Superior temporal gyrus (tissue), 1 donor: ENCODE data around the gene ZDHHC22.

Experiments
- DNase-seq: peaks from one replicate; pipeline ENCODE4 v3.0.0-alpha.2; 2016; ENCODE audit errors: extremely low spot score

The ZDHHC22 gene

DNA sequence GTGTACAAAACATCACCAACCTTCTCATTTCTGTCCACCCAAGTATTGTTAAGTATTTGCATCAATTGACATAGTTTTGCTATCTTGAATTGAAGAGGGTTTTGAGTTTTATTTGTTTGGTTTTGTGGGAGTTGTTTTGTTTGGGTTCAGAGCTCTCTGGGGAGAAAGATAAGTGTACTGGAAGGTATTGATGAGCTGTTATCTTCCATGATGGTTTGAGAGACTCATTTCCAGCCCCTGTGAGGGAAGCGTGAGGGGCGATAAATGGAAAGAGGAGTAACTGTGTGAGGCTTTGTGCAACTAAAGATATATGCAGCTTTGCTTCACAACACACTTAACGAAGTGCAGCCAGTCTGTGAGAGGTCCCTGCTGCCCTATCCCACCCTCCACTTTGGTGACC is 59.2 kb downstream of the ZDHHC22 start:
- DNase-seq, result no peak
